Measurements from ENCODE around the gene ANKRD12. TPM values are rescaled to one million over a fixed set of nuclear protein-coding genes. Genes with fewer than 3 reads are reported as not detected.

The ANKRD12 gene
- total RNA-seq, 1 donor: 66.2 TPM

- no peak for DNase-seq (ENCODE audit: low read depth)
- no peak overlapping the region for H3K4me3 ChIP-seq (ENCODE audit: low read depth, low read length)
- no peak for TF ChIP-seq CTCF (IDR thresholded peaks at IDR 0.05; ENCODE audit: insufficient read depth, low read length)
Measured at GRCh38 chr18:9173770-9174233, 37.2 kb downstream of the ANKRD12 start.

GRCh38 chr18:9174302-9174701 is 37.7 kb downstream of the ANKRD12 start:
- no peak for TF ChIP-seq CTCF (IDR thresholded peaks at IDR 0.05; ENCODE audit: insufficient read depth, low read length)
- DNase-seq (ENCODE audit: low read depth): no peak
- H3K4me3 ChIP-seq (ENCODE audit: low read depth, low read length): no peak overlapping the region

- no peak overlapping the region for H3K4me3 ChIP-seq (ENCODE audit: low read depth, low read length)
- DNase-seq (ENCODE audit: low read depth): no peak
- no peak for TF ChIP-seq CTCF (IDR thresholded peaks at IDR 0.05; ENCODE audit: insufficient read depth, low read length)
Measured at GRCh38 chr18:9175115-9175514, 38.5 kb downstream of the ANKRD12 start.

GRCh38 chr18:9177031-9177430 is 40.5 kb downstream of the ANKRD12 start:
- no peak overlapping the region for H3K4me3 ChIP-seq (ENCODE audit: low read depth, low read length)
- no peak for TF ChIP-seq CTCF (IDR thresholded peaks at IDR 0.05; ENCODE audit: insufficient read depth, low read length)
- DNase-seq (ENCODE audit: low read depth): no peak

- no peak for DNase-seq (ENCODE audit: low read depth)
- no peak for TF ChIP-seq CTCF (IDR thresholded peaks at IDR 0.05; ENCODE audit: insufficient read depth, low read length)
Measured at GRCh38 chr18:9177466-9177865, 40.9 kb downstream of the ANKRD12 start.

GRCh38 chr18:9178557-9178956 is 42.0 kb downstream of the ANKRD12 start:
- DNase-seq (ENCODE audit: low read depth): no peak
- no peak for TF ChIP-seq CTCF (IDR thresholded peaks at IDR 0.05; ENCODE audit: insufficient read depth, low read length)
- H3K4me3 ChIP-seq (ENCODE audit: low read depth, low read length): no peak overlapping the region

More at GRCh38 chr18:9177466-9177865, 40.9 kb downstream of the ANKRD12 start:
- H3K4me3 ChIP-seq (ENCODE audit: low read depth, low read length): no peak overlapping the region

- no peak for TF ChIP-seq CTCF (IDR thresholded peaks at IDR 0.05; ENCODE audit: insufficient read depth, low read length)
- H3K4me3 ChIP-seq (ENCODE audit: low read depth, low read length): no peak overlapping the region
- no peak for DNase-seq (ENCODE audit: low read depth)
Measured at GRCh38 chr18:9181275-9181674, 44.7 kb downstream of the ANKRD12 start.

Data from fibroblast of the aortic adventitia (primary cell).